Lung (tissue), 12 donors: ENCODE data around the gene MFRP. TPM values are rescaled to one million over a fixed set of nuclear protein-coding genes. Genes with fewer than 3 reads are reported as not detected.

Experiments used
- ATAC-seq: fragments of 200-7000 bp; cut with Tn5 transposase; one replicate; pipeline ENCODE4 v1.9.1; 2020; ENCODE audit warnings: moderate number of reproducible peaks; ENCODE audit not compliant: insufficient read depth, low FRiP score
- DNase-seq, 3 donors: peaks; one replicate each; pipeline ENCODE4 v3.0.0-alpha.2; 2013 to 2017
- H3K27ac ChIP-seq, 2 donors: one replicate each; pipeline ENCODE4 v1.5.1; 2013; ENCODE audit warnings: mild to moderate bottlenecking in 2 of 2, moderate library complexity in 2 of 2, control low read depth in 1 of 2, inconsistent platforms in 1 of 2, low read depth in 1 of 2, low read length in 1 of 2
- H3K27me3 ChIP-seq, 3 donors: one replicate each; pipeline ENCODE4 v1.5.1; 2013; ENCODE audit warnings: low read length in 2 of 3; ENCODE audit not compliant: control insufficient read depth in 3 of 3, insufficient read depth in 3 of 3
- H3K36me3 ChIP-seq, 4 donors: one replicate each; pipeline ENCODE4 v1.5.1; 2013; ENCODE audit warnings: low read length in 4 of 4, mild to moderate bottlenecking in 1 of 4, moderate library complexity in 1 of 4; ENCODE audit not compliant: control insufficient read depth in 4 of 4, insufficient read depth in 4 of 4
- H3K4me1 ChIP-seq, 5 donors: one replicate each; pipeline ENCODE4 v1.5.1; 2013; ENCODE audit warnings: low read length in 5 of 5, mild to moderate bottlenecking in 2 of 5, moderate library complexity in 1 of 5; ENCODE audit not compliant: control insufficient read depth in 5 of 5, insufficient read depth in 5 of 5
- H3K4me3 ChIP-seq: one replicate; pipeline ENCODE4 v1.5.1; 2013; ENCODE audit warnings: mild to moderate bottlenecking, control low read depth, moderate library complexity
- H3K9ac ChIP-seq, 2 donors: one replicate each; pipeline ENCODE4 v1.5.1; 2013; ENCODE audit warnings: low read length in 2 of 2, control low read depth in 1 of 2; ENCODE audit not compliant: insufficient read depth in 1 of 2
- H3K9me3 ChIP-seq, 4 donors: one replicate each; pipeline ENCODE4 v1.5.1; 2013; ENCODE audit warnings: low read length in 3 of 4, mild to moderate bottlenecking in 1 of 4, moderate library complexity in 1 of 4; ENCODE audit not compliant: control insufficient read depth in 4 of 4, insufficient read depth in 3 of 4
- CTCF ChIP-seq: IDR thresholded peaks from 2 replicates; pipeline ENCODE4 v1.5.1; 2012; ENCODE audit warnings: mild to moderate bottlenecking; ENCODE audit errors: control extremely low read depth, extremely low read depth
- WGBS, 2 donors: extraction: QIAGEN DNeasy Blood & Tissue Kit; methylation state at CpG; one replicate each; pipeline ENCODE4 v1.1.7; 2013; 5-methylcytosine and 5-hydroxymethylcytosine counted together
- polyA plus RNA-seq, 2 donors: library from polyadenylated mRNA; stranded (reverse); fragments of 200-250 nt; gene quantifications; one replicate each; pipeline ENCODE4 v1.2.1, GENCODE V29; 2013
- total RNA-seq, 2 donors: library from RNA; depleted of rRNA in 1 of 2; stranded (reverse); fragments of >200 nt in 1 of 2; gene quantifications; one replicate each; pipeline ENCODE4 v1.2.1, GENCODE V29; 2014 to 2021
- donor health status: control.
- donor health status: control.
- donor health status: Bipolar disorder and iron deficiency.
- donor health status: healthy.
- donor health status: DM: yes; HTN: yes; CAD: no.

Gene MFRP
- total and polyA plus RNA-seq, 4 donors = not detected

GRCh38 chr11:119338318-119338890 lies 8.1 kb downstream of the MFRP start:
- no peak overlapping the region for H3K9ac ChIP-seq
- H3K27ac ChIP-seq = no peak overlapping the region
- no peak overlapping the region for H3K4me3 ChIP-seq
- peak; percentile 61 for TF ChIP-seq CTCF
- no peak for ATAC-seq
- DNase-seq = peak in 1 of 3 donors; percentile 92
- H3K27me3 ChIP-seq = no peaks in the 10 kb centered on the region
- H3K9me3 ChIP-seq = no peaks in the 10 kb centered on the region
- 19 to 21% methylated on average over 17 of the region's 17 CpGs for WGBS, 2 donors
- peaks cover 0 to 7% (median 3%) of the 10 kb centered on the region in 4 donors for H3K36me3 ChIP-seq
- peaks cover 0 to 59% (median 18%) of the 10 kb centered on the region in 5 donors for H3K4me1 ChIP-seq

GRCh38 chr11:119337581-119338317 lies 8.8 kb downstream of the MFRP start:
- no peak overlapping the region for H3K4me3 ChIP-seq
- H3K9ac ChIP-seq = no peak overlapping the region
- TF ChIP-seq CTCF = no peak
- peaks cover 0 to 7% (median 3%) of the 10 kb centered on the region in 4 donors for H3K36me3 ChIP-seq
- no peak overlapping the region for H3K27ac ChIP-seq
- 48 to 76% methylated on average over 9 of the region's 9 CpGs for WGBS, 2 donors
- DNase-seq = peak; percentile 92 to 96 (median 96)
- H3K9me3 ChIP-seq = no peaks in the 10 kb centered on the region
- peaks cover 0 to 63% (median 22%) of the 10 kb centered on the region in 5 donors for H3K4me1 ChIP-seq
- ATAC-seq = no peak
- no peaks in the 10 kb centered on the region for H3K27me3 ChIP-seq

GRCh38 chr11:119336744-119337469 lies 9.6 kb downstream of the MFRP start:
- DNase-seq = no peak
- no peak for TF ChIP-seq CTCF
- 87 to 92% methylated on average over 9 of the region's 9 CpGs for WGBS, 2 donors
- Histone ChIP-seq H3K36me3 (peaks cover 0 to 7% (median 3%) of the 10 kb centered on the region in 4 donors), H3K4me3 (no peak overlapping the region), H3K27me3 (no peaks in the 10 kb centered on the region), H3K9me3 (no peaks in the 10 kb centered on the region), H3K27ac (no peak overlapping the region), H3K9ac (no peak overlapping the region), H3K4me1 (peaks cover 0 to 63% (median 22%) of the 10 kb centered on the region in 5 donors)
- ATAC-seq = no peak
